SH-SY5Y (cell line): ENCODE results near the gene ODAD3.

Experiments
- GATA2 ChIP-seq: IDR thresholded peaks from 2 replicates; pipeline ENCODE4 v1.6.1; 2011; ENCODE audit warnings: mild to moderate bottlenecking, low read depth, low read length
- GATA3 ChIP-seq: IDR thresholded peaks from 2 replicates; pipeline ENCODE4 v1.6.1; 2011; ENCODE audit warnings: low read depth, mild to moderate bottlenecking, low read length, moderate library complexity

GRCh38 chr19:11435833-11436313 is 952 bp upstream of the ODAD3 start:
- TF ChIP-seq GATA3 (no peak), GATA2 (no peak)
